HG03025 (cell line): Measurements from ENCODE around the gene DNMT1.
"Not testable (repeated sequence)": the region's sequence is repeated elsewhere in the genome, so short reads cannot be mapped to it uniquely, and the experiment has no call there.

Source experiments
- ATAC-seq: cut with Tn5 transposase; IDR thresholded peaks from one replicate; pipeline ENCODE4 v1.9.1; 2021; ENCODE audit warnings: mild to moderate bottlenecking, moderate library complexity; ENCODE audit not compliant: unreplicated experiment, low FRiP score

Gene DNMT1

GRCh38 chr19:10222201-10222890, 27.6 kb upstream of the DNMT1 start:
- no peak for ATAC-seq

DNA sequence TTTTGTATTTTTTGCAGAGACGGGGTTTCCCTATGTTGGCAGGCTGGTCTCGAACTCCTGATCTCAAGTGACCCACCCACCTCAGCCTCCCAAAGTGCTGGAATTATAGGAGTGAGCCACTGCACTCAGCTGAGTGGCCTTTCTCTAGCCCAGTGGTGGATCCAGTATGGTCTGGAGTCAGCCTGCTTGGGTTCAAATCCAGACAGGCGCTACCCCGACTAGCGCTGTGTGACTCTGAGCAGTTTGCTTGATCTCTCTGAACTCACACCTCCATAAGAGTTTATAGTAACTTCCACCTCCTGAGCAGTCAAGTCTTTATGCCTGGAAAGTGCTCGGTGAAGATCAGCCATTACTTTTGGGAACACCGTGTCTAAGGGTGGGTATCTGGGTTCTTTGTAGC, 25.9 kb upstream of the DNMT1 start:
- ATAC-seq: no peak

GRCh38 chr19:10219678-10220077, 24.9 kb upstream of the DNMT1 start:
- no peak for ATAC-seq

DNA sequence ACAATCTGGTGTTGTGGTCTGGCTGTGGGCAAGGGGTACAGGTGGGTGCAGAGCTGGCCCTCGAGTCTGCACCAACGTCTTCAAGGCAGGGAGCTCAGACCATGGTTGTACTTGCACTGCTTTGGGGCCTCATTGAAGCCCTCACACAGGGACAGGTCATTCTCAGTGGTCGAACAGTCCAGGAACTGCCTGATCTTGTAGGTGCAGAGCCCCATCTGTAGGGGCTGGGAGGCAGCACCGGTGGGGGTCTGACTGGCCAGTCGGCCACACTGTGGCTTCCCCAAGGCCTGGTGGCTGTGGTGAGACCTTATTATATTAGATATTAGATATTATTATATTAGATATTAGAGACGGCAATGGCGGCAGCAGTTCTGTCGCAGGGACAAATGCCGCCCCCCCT, 22.3 kb upstream of the DNMT1 start:
- no peak for ATAC-seq

- no peak for ATAC-seq
Measured at GRCh38 chr19:10214784-10215183, 20.0 kb upstream of the DNMT1 start.

GRCh38 chr19:10211691-10212090, 16.9 kb upstream of the DNMT1 start:
- no peak for ATAC-seq

DNA sequence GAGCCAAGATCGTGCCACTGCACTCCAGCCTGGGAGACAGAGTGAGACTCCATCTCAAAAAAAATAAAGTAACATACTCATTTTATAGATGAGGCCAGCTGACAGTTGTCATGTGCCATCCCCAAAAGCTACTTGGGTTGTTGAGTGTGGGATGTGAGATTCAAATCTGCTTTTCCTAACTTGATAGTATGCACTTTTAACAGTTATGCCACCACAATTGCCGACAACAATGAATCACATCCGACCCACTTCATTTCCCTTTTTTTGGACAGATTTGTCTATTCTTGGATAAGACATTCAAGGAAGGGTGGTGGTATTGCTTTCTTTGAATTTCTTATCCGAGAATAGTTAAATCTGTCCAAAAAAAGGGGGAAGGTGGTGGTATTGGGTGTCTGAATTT, 16.3 kb upstream of the DNMT1 start:
- no peak for ATAC-seq

DNA sequence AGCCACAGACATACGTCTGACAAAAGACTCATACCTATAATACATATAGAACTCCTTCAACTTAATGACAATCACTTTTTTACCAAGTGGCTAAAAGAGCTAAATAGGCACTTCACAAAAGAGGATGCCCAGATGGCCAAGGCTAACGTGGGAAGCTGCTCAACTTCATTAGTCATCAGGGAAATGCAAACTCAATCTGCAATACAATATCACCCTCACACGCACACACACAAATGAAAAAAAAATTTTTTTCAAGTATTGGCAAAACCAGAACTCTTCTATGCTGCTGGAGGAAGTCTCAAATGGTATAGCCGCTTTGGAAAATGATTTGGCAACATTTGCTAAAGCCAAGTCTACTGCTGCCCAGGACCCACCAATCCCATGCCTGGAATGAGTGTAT, 14.6 kb upstream of the DNMT1 start:
- no peak for ATAC-seq

DNA sequence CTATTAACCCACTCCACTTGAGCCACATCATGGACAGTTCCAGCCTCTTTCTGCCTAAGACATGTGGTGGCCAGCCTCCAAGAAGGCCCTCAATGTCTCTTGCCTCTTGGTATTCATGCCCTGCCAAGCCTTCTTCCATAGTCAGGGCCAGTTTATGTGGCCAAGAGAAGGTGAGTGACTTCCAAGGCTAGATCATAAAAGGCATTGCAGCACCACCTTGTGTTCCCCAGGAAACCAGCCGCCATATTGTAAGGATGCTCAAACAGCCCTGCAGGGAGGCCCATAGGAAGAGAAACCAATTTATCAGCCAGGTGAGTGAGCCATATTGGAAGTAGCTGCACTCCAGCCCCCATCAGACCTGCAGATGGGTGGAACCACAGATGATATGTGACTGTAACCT, 12.3 kb upstream of the DNMT1 start:
- no peak for ATAC-seq

GRCh38 chr19:10206226-10206885, 11.6 kb upstream of the DNMT1 start:
- no peak for ATAC-seq

DNA sequence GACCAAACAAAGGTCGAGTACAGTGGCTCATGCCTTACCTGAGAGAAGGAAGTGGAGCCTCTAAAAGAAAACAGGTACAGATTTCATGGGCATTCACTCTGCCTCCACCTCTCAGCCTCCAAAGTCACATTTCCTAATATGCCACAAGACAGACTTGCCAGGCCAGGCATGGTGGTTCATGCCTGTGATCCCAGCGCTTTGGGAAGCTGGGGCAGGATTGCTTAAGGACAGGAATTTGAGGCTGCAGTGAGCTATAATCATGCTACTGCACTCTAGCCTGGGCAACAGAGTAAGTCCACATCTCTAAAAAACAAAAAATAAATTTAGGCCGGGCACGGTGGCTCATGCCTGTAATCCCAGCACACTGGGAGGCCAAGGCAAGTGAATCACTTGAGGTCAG, 10.9 kb upstream of the DNMT1 start:
- ATAC-seq: no peak

DNA sequence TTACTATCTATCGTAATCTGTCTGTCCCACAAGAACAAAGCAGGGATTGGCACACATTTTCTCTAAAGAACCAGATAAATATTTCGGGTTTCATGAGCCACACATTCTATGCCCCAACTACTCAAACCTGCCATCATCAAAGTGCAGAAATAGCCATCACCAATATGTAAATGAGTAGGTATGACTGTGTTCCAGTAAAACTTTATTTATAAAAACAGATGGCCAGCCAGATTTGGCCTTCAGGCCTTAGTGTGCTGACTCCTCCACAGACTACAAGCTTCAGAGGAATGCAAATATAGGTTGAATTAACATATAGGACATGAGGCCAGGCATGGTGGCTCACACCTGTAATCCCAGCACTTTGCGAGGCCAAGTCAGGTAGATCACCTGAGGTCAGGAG, 8.9 kb upstream of the DNMT1 start:
- no peak for ATAC-seq

DNA sequence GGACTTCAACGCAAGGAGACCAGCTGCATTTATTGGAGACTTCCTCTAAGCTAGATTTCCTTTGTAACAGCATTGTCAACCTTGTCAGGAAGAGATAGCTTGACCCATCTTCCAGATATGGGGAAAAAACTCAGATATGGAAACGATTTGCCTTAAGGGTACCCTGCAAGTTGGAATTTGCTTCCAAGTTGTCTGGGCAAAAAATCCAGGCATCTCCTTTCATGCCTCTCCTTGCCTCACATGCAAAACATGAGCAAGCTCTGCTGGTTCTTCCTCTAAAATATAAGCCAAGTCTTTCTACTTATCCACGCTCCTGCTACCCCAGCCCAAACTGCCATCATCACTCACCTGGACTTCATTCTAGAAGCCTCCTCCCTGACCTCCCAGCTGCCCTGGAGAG, 6.4 kb upstream of the DNMT1 start:
- no peak for ATAC-seq

- ATAC-seq: not testable (repeated sequence)
Measured at GRCh38 chr19:10200101-10200500, 5.3 kb upstream of the DNMT1 start.

DNA sequence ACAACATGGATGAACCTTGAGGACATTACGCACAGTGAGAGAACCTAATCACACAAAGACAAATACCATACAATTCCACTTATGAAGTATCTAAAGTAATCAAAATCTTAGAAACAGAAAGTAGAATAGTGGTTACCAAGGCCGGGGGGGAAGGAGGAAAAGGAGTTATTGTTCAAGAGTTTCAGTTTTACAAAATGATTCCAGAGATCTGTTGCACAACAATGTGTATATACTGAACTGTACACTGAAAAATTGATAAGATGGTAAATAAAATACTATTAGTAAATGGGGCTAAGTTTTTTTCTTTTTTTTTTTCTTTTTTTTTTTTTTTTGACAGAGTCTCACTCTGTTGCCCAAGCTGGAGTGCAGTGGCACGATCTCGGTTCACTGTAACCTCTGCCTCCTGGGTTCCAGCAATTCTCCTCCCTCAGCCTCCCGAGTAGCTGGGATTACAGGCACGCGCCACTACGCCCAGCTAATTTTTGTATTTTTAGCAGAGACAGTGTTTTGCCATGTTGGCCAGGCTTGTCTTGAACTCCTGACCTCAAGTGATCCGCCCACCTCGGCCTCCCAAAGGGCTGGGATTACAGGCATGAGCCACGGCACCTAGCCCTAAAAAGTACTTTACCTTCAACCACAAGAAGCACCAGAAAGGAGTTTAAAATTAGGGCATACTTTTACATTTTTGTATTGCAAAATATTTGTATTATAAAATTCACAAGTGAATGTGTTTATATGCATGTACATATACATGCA, 4.3 kb upstream of the DNMT1 start:
- not testable (repeated sequence) for ATAC-seq

DNA sequence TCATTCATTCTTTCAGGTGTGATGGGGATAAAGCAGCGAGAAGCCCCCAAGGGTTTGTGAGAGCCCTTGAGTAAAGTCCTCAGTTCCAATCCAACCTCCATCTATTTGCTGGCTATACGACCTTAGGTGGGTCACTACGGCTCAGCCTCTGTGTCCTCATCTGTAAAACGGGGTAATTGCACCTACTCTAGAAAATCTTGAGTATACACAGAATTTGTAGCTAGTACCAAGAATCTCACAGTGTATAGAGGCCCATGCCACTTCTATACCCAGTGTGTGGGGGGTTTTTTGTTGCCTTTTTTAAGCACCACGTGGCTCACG, 406 bp upstream of the DNMT1 start:
- no peak for ATAC-seq

- ATAC-seq: peak; percentile 35
Measured at GRCh38 chr19:10193790-10194499, 808 bp downstream of the DNMT1 start.

DNA sequence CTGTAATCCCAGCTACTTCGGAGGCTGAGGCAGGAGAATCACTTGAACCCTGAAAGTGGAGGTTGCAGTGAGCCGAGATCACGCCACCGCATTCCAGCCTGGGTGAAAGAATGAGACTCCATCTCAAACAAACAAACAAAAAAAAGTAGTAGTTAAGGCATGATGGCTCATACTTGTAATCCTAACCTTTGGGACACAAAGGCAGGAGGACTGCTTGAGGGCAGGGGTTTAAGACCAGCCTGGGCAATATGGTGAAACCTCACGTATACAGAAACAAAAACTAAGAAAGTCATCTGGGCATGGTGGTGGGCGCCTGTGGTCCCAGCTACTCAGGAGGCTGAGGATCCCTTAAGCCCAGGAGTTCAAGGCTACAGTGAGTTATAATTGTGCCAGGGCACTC, 1.8 kb downstream of the DNMT1 start:
- no peak for ATAC-seq

- ATAC-seq: no peak
Measured at GRCh38 chr19:10191347-10191746, 3.4 kb downstream of the DNMT1 start.

DNA sequence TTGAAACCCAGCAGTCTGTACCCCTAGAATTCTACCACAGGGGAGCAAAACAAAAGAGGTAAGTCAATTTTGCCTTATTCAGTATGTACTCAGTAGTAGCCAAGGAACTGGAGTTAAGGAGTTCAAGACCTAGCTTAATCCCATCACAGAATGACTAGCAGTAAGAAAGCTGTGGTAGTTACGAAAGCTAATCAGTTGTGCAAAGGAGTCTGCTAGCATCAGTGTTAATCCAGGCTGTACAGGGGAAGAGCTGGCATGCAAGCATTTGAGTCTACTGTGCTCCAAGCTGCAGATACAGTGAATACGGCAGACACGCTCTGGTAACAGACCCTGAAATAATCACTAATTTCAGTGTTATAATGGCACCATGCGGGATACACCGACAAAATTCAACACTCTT, 4.7 kb downstream of the DNMT1 start:
- ATAC-seq: no peak

DNA sequence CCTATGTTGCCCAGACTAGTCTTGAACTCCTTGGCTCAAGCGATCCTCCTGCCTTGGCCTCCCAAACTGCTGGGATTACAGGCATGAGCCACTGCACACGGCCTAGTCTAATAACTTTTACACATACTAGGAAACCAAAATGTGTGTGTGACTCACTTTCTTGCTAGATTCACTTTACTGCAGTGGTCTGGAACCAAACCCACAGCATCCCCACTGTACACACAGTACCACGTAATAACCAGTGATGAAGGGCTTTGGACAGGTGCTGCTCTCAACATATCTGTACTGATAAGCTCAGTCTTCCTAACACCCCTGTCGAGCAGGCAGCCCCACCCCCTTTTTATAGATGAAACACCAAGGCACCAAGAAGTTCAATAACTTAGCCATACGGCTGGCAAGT, 5.1 kb downstream of the DNMT1 start:
- no peak for ATAC-seq
